Subcutaneous adipose tissue (tissue), 4 donors: ENCODE data around the gene SIGLEC1. TPM values are rescaled to one million over a fixed set of nuclear protein-coding genes. Genes with fewer than 3 reads are reported as not detected.

Experiments used
- total RNA-seq, 4 donors: library from RNA; depleted of rRNA; stranded (reverse); fragments of >200 nt; gene quantifications; one replicate each; pipeline ENCODE4 v1.1.0, GENCODE V29; 2016
- TF ChIP-seq, protein P1 (sequence below): fragments of 450-650 bp; IDR thresholded peaks from one replicate; pipeline ENCODE4 v1.5.1; 2016; ENCODE audit warnings: low read depth, mild to moderate bottlenecking, control low read depth, antibody characterized with exemption, moderate library complexity

The SIGLEC1 gene
- total RNA-seq, 4 donors from 2014 or later: 33.2 to 47.8 (median 37.5) TPM

DNA sequence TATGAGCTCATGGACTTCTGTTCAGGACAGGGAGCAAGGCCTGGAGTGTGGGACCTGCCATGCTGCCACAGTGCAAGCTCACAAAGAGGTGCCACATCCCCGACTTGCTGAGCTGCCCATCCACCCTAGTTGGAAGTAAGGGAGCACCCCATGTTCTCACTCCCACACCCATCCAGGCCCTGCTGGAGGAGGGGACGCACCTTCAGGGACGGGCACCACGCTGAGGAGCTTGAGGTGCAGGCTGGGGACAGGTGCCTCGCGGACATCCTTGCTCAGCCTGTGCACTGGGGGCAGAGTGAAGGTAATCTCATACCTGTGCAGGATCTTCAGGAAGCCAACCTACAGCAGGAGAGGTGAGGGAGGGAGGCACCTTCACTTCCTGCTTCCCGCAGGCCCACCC, 42.9 kb upstream of the SIGLEC1 start:
- TF ChIP-seq, protein P1, sequence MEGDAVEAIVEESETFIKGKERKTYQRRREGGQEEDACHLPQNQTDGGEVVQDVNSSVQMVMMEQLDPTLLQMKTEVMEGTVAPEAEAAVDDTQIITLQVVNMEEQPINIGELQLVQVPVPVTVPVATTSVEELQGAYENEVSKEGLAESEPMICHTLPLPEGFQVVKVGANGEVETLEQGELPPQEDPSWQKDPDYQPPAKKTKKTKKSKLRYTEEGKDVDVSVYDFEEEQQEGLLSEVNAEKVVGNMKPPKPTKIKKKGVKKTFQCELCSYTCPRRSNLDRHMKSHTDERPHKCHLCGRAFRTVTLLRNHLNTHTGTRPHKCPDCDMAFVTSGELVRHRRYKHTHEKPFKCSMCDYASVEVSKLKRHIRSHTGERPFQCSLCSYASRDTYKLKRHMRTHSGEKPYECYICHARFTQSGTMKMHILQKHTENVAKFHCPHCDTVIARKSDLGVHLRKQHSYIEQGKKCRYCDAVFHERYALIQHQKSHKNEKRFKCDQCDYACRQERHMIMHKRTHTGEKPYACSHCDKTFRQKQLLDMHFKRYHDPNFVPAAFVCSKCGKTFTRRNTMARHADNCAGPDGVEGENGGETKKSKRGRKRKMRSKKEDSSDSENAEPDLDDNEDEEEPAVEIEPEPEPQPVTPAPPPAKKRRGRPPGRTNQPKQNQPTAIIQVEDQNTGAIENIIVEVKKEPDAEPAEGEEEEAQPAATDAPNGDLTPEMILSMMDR: no peak

DNA sequence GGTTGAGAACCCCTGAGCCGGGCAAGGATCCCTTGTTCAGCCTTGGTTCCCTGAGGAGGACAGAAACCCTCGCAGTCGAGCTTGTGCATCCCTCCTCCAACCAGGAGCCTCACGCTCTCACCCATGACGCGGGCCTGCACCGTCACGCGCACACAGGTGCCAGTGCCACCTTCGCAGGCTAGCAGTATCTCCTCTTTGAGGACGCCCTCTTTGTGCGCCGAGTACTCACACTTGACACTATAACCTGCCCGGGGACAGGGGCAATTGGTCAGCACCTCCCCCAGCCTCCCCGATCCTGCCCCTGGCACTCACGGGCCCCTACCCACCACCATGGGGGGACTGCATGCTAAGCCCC, 41.9 kb upstream of the SIGLEC1 start:
- TF ChIP-seq, protein P1: no peak

DNA sequence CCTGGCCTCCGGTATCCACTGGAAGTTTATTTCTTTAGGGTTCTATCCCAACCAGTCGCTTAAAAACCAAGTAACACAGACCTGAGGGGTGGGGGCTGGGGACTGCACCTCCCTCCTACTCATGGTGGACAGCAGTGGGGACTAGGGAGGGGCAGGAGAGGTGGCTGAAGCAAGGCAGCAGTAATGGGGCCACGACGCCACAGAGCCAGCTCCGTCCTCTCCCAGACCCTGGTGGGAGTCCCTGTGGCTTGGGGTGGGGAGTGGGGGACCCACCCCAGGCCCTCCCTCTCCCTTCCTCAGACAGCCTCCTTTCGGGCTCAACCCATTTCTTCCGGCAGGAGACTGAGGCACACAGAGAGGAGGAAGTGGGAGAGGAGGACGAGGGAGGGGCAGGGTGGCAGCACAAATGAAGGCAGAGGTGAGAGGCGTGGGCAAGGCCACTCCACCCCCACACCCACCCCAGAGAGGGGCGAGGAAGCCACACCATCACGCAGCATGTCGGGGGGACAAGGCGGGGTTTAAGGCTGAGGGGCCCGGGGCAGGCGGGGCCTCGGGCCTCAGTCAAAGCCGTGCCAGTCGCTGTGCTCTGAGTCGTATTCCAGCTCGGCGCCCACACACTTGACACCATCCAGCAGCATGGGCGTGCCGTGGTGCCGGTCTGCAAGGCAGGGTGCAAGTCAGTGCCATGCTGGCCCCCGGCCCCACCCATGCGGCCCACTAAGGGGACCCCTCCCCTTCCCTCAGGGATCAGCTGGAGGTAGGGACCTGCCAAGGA, 41.3 kb upstream of the SIGLEC1 start:
- TF ChIP-seq, protein P1: no peak

DNA sequence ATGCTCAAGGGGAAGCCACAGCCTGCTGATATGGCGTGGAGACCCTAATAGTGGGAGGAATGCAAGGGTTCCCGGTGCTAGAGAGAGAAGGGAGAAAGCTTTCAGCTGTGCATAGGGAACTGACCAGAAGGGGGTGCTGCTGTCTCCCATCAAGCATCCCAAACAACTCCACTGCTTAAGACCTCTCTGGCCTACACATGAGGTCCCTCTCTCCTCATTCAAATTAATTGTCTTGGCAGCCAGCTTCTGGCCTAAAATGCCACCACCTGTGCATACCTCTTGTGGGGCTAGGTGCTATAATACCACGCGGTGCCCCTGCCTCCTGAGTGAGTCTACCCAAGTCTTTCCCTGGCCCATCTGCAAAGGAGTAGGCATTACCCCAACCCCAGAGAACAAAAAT, 40.7 kb upstream of the SIGLEC1 start:
- TF ChIP-seq, protein P1: no peak

DNA sequence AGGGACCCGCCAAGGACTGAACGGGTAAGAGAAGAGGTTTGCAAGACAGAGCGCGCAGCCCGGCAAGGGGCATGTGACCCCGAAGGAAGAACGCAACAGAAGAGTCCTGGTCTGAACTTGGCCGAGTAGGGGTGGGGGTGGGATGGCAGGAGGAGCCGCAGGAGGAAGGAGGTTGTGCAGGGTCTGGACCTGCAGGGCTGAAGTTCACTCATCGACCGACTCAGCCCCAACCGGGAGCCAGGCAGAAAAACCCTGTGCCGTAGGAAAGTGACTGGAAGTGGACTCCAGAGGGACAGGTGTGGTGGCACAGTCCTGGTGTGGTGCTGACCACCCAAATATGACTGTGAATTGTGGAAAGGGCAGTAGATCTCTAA, 40.0 kb upstream of the SIGLEC1 start:
- TF ChIP-seq, protein P1: no peak

DNA sequence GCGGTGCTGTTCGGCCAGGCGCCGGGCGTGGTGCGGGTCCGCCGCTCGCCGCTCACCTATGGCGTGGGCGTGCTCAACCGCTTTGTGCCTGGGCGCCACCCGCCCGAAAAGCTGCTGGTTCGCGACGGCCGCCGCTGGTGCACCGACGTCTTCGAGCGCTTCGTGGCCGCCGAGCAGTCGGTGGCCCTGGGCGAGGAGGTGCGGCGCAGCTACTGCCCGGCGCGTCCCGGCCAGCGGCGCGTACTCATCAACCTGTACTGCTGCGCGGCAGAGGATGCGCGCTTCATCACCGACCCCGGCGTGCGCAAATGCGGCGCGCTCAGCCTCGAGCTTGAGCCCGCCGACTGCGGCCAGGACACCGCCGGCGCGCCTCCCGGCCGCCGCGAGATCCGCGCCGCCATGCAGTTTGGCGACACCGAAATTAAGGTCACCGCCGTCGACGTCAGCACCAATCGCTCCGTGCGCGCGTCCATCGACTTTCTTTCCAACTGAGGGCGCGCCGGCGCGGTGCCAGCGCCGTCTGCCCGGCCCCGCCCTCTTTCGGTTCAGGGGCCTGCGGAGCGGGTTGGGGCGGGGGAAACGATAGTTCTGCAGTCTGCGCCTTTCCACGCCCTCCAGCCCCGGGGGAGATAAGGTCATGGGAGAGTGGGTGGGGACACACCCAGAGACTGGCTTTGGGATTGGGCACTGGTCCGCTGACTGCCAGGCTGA, 39.4 kb upstream of the SIGLEC1 start:
- TF ChIP-seq, protein P1: no peak

DNA sequence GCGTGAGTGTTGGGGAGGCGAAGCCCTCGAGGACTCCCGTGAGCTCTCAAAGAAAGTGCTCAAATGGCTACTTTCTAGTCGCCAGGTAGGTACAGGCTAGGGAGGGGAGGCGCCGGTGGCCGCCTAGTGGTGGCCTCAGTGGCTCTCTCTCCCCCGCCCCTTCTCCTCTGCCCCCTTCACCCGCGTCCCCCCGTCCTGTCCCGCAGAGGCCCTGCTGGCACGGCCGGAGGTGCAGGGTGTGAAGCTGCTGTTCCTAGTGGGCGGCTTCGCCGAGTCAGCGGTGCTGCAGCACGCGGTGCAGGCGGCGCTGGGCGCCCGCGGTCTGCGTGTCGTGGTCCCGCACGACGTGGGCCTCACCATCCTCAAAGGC, 38.9 kb upstream of the SIGLEC1 start:
- TF ChIP-seq, protein P1: no peak
